OCI-LY1 (cell line): ENCODE data around the gene MARK2.

Source experiments
- H2AFZ ChIP-seq: fragments of 200-600 bp; sonication (generic), shearing (Covaris generic); 2 replicates; pipeline ENCODE4 v1.6.0; 2014; ENCODE audit warnings: antibody characterized with exemption, mild to moderate bottlenecking, low read length
- H3F3A ChIP-seq: fragments of 200-600 bp; sonication (generic), shearing (Covaris generic); 2 replicates; pipeline ENCODE4 v1.6.0; 2014; ENCODE audit warnings: mild to moderate bottlenecking, antibody characterized with exemption, low read length, moderate library complexity; ENCODE audit not compliant: insufficient read depth
- H3K27ac ChIP-seq: fragments of 200-600 bp; sonication (generic); 2 replicates; pipeline ENCODE4 v1.5.1; 2014; ENCODE audit warnings: low read length, mixed run types, mild to moderate bottlenecking, low read depth; ENCODE audit not compliant: poor library complexity, severe bottlenecking
- H3K27me3 ChIP-seq: fragments of 200-600 bp; sonication (generic); 2 replicates; pipeline ENCODE4 v1.6.0; 2014; ENCODE audit warnings: antibody characterized with exemption, mild to moderate bottlenecking, low read length, moderate library complexity; ENCODE audit not compliant: insufficient read depth
- H3K36me3 ChIP-seq: fragments of 200-600 bp; sonication (generic); 2 replicates; pipeline ENCODE4 v1.6.1; 2014; ENCODE audit warnings: mild to moderate bottlenecking, antibody characterized with exemption, low read length, moderate library complexity, mixed read lengths; ENCODE audit not compliant: insufficient read depth
- H3K4me1 ChIP-seq: fragments of 200-600 bp; sonication (generic); 2 replicates; pipeline ENCODE4 v1.5.1; 2014; ENCODE audit warnings: mild to moderate bottlenecking, low read length, moderate library complexity; ENCODE audit not compliant: insufficient read depth, severe bottlenecking
- H3K4me2 ChIP-seq: fragments of 200-600 bp; sonication (generic), shearing (Covaris generic); 2 replicates; pipeline ENCODE4 v1.6.1; 2014; ENCODE audit warnings: low read length
- H3K4me3 ChIP-seq: fragments of 200-600 bp; sonication (generic); 2 replicates; pipeline ENCODE4 v1.5.1; 2014; ENCODE audit warnings: low read length, low read depth, mild to moderate bottlenecking, mixed read lengths; ENCODE audit not compliant: poor library complexity, severe bottlenecking
- H3K79me2 ChIP-seq: fragments of 200-600 bp; shearing (Covaris generic); 2 replicates; pipeline ENCODE4 v1.6.1; 2016; ENCODE audit warnings: mixed run types, low read length, mixed read lengths; ENCODE audit not compliant: insufficient read depth
- H3K9ac ChIP-seq: fragments of 200-600 bp; sonication (generic), shearing (Covaris generic); 2 replicates; pipeline ENCODE4 v1.6.1; 2014; ENCODE audit warnings: mild to moderate bottlenecking, low read length, mixed read lengths
- H3K9me2 ChIP-seq: fragments of 200-600 bp; sonication (generic), shearing (Covaris generic); 2 replicates; pipeline ENCODE4 v1.6.1; 2014; ENCODE audit warnings: low read depth, mild to moderate bottlenecking, low read length, mixed read lengths
- H3K9me3 ChIP-seq: fragments of 200-600 bp; shearing (Covaris generic); 2 replicates; pipeline ENCODE4 v1.6.1; 2014; ENCODE audit warnings: low read length, mixed read lengths
- H4K20me1 ChIP-seq: fragments of 200-600 bp; sonication (generic), shearing (Covaris generic); 2 replicates; pipeline ENCODE4 v1.6.0; 2016; ENCODE audit warnings: mild to moderate bottlenecking, low read length; ENCODE audit not compliant: insufficient read depth
- EZH2 ChIP-seq: fragments of 200-600 bp; sonication (generic), shearing (Covaris generic); IDR thresholded peaks from 2 replicates; pipeline ENCODE4 v1.8.0; 2017; ENCODE audit warnings: borderline replicate concordance, mixed run types, mild to moderate bottlenecking, antibody characterized with exemption, low read length, moderate library complexity, mixed read lengths
- TF ChIP-seq, protein P1 (sequence below): fragments of 200-600 bp; sonication (generic), shearing (Covaris generic); IDR thresholded peaks from 2 replicates; pipeline ENCODE4 v1.5.1; 2017; ENCODE audit warnings: mild to moderate bottlenecking, antibody characterized with exemption, low read length, moderate library complexity, mixed read lengths

The MARK2 gene

DNA sequence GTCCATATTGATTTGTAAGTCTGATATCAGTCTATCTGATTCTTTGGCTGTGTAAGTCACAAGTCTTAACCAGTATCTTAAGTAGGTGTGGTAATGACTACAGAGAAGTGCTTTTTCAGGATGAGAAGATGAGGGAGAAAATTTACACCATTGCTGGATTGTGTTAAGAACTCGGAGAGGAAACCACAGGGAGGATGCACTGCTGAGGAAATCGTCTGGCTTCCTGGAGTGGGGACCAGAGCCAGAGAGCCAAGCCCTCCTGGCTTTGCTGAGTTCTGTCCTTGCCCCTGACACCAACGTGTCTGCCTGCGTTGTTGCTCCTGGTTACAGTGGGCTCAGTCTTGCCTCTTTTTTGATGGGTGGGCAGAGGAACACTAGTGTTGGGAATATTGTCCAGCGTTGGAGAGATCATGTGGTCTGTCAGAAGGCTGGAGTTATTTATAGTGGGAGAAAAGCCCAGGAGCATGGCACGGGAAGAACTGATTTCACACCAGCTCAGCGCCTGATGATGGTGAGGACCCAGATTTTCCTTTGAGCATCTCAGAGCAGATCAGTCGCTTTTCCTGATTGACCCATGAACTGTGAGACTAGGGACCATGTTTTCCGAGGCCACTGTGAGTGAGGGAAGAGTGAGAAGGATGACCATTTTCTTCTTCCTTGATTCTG lies 29.6 kb downstream of the MARK2 start:
- Histone ChIP-seq H3F3A (no peaks in the 10 kb centered on the region), H3K9ac (no peak overlapping the region), H2AFZ (no peak overlapping the region), H3K27ac (no peak overlapping the region), H3K4me3 (no peak overlapping the region), H3K9me2 (no peaks in the 10 kb centered on the region), H3K4me1 (peaks cover 49% of the 10 kb centered on the region), H3K27me3 (no peaks in the 10 kb centered on the region), H4K20me1 (no peaks in the 10 kb centered on the region), H3K4me2 (0 out of 2 replicates have a peak overlapping the region, but pooled peaks have one; percentile 2), H3K9me3 (no peaks in the 10 kb centered on the region), H3K79me2 (peaks cover 32% of the 10 kb centered on the region), H3K36me3 (peaks cover 34% of the 10 kb centered on the region; the same call in 1 of the 2 replicates)
- no peak for TF ChIP-seq EZH2
- TF ChIP-seq, protein P1, sequence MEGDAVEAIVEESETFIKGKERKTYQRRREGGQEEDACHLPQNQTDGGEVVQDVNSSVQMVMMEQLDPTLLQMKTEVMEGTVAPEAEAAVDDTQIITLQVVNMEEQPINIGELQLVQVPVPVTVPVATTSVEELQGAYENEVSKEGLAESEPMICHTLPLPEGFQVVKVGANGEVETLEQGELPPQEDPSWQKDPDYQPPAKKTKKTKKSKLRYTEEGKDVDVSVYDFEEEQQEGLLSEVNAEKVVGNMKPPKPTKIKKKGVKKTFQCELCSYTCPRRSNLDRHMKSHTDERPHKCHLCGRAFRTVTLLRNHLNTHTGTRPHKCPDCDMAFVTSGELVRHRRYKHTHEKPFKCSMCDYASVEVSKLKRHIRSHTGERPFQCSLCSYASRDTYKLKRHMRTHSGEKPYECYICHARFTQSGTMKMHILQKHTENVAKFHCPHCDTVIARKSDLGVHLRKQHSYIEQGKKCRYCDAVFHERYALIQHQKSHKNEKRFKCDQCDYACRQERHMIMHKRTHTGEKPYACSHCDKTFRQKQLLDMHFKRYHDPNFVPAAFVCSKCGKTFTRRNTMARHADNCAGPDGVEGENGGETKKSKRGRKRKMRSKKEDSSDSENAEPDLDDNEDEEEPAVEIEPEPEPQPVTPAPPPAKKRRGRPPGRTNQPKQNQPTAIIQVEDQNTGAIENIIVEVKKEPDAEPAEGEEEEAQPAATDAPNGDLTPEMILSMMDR: no peak

DNA sequence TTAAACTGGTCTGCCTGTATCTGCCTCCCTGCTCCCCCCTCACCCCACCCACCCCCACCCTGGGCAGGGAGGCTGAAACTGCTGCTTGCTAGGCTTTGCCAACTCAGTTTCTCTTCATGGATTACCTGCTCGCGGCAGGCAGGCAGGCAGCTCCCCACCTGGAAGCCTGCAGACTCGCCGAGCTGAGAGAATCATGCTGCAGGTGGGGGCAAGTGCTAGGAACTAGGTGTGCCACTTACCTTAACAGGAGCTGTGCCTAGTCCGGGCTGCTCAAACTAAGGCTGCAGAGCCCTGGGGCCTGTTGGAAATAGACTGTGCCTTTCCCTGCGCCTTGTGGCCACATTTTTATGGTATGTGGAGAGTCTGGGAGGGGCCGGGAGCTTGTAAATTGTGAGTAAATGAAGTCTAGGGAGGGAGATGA lies 30.3 kb downstream of the MARK2 start:
- H3K9me3 ChIP-seq: no peaks in the 10 kb centered on the region
- peaks cover 34% of the 10 kb centered on the region; the same call in 1 of the 2 replicates for H3K36me3 ChIP-seq
- no peaks in the 10 kb centered on the region for H3K27me3 ChIP-seq
- no peaks in the 10 kb centered on the region for H4K20me1 ChIP-seq
- TF ChIP-seq, protein P1: no peak
- no peak for TF ChIP-seq EZH2
- H3K9ac ChIP-seq: no peak overlapping the region; the same call in 1 of the 2 replicates
- no peaks in the 10 kb centered on the region for H3K9me2 ChIP-seq
- H2AFZ ChIP-seq: no peak overlapping the region
- peaks cover 49% of the 10 kb centered on the region for H3K4me1 ChIP-seq
- H3K4me2 ChIP-seq: peak overlapping the region; percentile 28; the same call in 1 of the 2 replicates
- no peak overlapping the region for H3K4me3 ChIP-seq
- no peaks in the 10 kb centered on the region for H3F3A ChIP-seq
- peaks cover 37% of the 10 kb centered on the region for H3K79me2 ChIP-seq
- H3K27ac ChIP-seq: peak overlapping the region; percentile 31

DNA sequence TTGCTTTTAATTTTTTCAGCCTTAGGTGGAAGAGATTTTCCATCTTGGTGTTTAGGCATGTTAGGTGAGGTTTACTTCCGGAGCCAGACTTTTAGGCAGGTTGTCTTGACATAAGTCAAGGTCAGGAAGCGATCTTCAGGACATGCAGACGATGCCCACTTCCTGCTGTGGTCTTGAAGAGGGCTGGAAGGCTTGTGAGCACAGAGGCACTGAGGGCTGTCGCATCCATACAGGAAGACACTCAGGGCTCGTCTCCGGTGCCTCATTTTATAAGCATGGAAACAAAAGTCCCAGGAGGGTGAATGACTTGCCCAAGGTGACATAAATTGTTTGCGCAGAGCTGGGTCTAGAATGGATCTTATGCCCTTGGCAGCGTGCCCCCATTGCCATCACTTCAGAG lies 30.8 kb downstream of the MARK2 start:
- no peaks in the 10 kb centered on the region for H4K20me1 ChIP-seq
- no peaks in the 10 kb centered on the region for H3K9me3 ChIP-seq
- peaks cover 49% of the 10 kb centered on the region for H3K4me1 ChIP-seq
- H3F3A ChIP-seq: no peaks in the 10 kb centered on the region
- H3K36me3 ChIP-seq: peaks cover 34% of the 10 kb centered on the region; the same call in 1 of the 2 replicates
- H3K27me3 ChIP-seq: no peaks in the 10 kb centered on the region
- peaks cover 42% of the 10 kb centered on the region for H3K79me2 ChIP-seq
- H3K4me2 ChIP-seq: peak overlapping the region; percentile 28; the same call in 1 of the 2 replicates
- H3K4me3 ChIP-seq: no peak overlapping the region
- H2AFZ ChIP-seq: no peak overlapping the region
- TF ChIP-seq EZH2: no peak
- TF ChIP-seq, protein P1: no peak
- H3K27ac ChIP-seq: peak overlapping the region; percentile 31
- no peaks in the 10 kb centered on the region for H3K9me2 ChIP-seq
- H3K9ac ChIP-seq: no peak overlapping the region; the same call in 1 of the 2 replicates
